ENCODE measurements around the gene IL5. TPM values are rescaled to one million over a fixed set of nuclear protein-coding genes. Genes with fewer than 3 reads are reported as not detected.

Gene IL5
- total and polyA plus RNA-seq, 2 of the 13 experiments (the other 11 are each of a cell fraction or from before 2014, with no cell fraction given): not detected

- TF ChIP-seq MAX (IDR thresholded peaks at IDR 0.05) (peak; percentile 68), MED1 (CRISPR knock-in tag; IDR thresholded peaks at IDR 0.05) (peak; percentile 31), HNF4G (IDR thresholded peaks at IDR 0.05; ENCODE audit: borderline replicate concordance, low read depth, low read length) (no peak), HNF4G (CRISPR knock-in tag; IDR thresholded peaks at IDR 0.05; ENCODE audit: borderline replicate concordance, low read depth) (no peak), ZSCAN9 (CRISPR knock-in tag; IDR thresholded peaks at IDR 0.05; ENCODE audit: borderline replicate concordance) (no peak), MYC (CRISPR knock-in tag; IDR thresholded peaks at IDR 0.05; ENCODE audit: borderline replicate concordance) (0 out of 2 replicates have a peak, but pooled peaks have one; percentile 10), ZNF503 (CRISPR knock-in tag; IDR thresholded peaks at IDR 0.05) (no peak), ETV5 (CRISPR knock-in tag; IDR thresholded peaks at IDR 0.05; ENCODE audit: borderline replicate concordance) (peak; percentile 64; the same call in 1 of the 2 replicates), EP300 (IDR thresholded peaks at IDR 0.05; ENCODE audit: low read depth in 2 of 2, low read length in 2 of 2) (0 out of 4 replicates have a peak, but pooled peaks of 1 of the 2 experiments have one; percentile 25), EP300 (CRISPR knock-in tag; IDR thresholded peaks at IDR 0.05; ENCODE audit: borderline replicate concordance) (no peak), ZNF33B (CRISPR knock-in tag; IDR thresholded peaks at IDR 0.05) (no peak), NCOA2 (CRISPR knock-in tag; IDR thresholded peaks at IDR 0.05) (no peak), RFX3 (CRISPR knock-in tag; IDR thresholded peaks at IDR 0.05) (no peak), AKNA (CRISPR knock-in tag; IDR thresholded peaks at IDR 0.05; ENCODE audit: borderline replicate concordance) (no peak), SYNCRIP (IDR thresholded peaks at IDR 0.05; ENCODE audit: insufficient read depth, low read depth, low read length) (no peak)
- TF ChIP-seq, protein P1, sequence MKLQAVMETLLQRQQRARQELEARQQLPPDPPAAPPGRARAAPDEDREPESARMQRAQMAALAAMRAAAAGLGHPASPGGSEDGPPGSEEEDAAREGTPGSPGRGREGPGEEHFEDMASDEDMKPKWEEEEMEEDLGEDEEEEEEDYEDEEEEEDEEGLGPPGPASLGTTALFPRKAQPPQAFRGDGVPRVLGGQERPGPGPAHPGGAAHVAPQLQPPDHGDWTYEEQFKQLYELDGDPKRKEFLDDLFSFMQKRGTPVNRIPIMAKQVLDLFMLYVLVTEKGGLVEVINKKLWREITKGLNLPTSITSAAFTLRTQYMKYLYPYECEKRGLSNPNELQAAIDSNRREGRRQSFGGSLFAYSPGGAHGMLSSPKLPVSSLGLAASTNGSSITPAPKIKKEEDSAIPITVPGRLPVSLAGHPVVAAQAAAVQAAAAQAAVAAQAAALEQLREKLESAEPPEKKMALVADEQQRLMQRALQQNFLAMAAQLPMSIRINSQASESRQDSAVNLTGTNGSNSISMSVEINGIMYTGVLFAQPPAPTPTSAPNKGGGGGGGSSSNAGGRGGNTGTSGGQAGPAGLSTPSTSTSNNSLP (IDR thresholded peaks at IDR 0.05; ENCODE audit: low read depth, low read length): no peak
These were observed 41.1 kb downstream of the IL5 start (continued) for GRCh38 chr5:132501961-132502931.

Data from HepG2 (cell line).